ENCODE measurements around the gene PLD1.

The PLD1 gene

DNA sequence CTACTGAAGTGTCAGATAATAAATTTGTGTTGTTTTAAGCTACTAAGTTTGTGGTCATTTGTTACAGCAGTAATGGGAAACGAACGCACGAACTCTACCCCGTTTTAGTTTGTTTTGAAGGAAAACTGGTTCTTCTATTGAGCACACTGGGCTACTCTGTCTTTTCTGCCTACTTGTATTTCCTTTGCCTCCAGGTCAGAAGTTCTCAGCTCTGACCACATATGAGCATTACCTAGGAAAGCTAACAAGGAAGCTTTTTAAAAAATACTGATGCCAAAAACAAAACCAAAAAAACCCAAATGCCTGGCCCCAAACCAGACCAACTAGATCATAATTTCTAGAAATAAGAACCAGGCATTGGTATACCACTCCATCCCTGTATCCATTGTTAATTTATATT is 193.5 kb downstream of the PLD1 start:
- TF ChIP-seq EZH2phosphoT487 (IDR thresholded peaks at IDR 0.05; ENCODE audit: borderline replicate concordance, low read length) = no peak
- TF ChIP-seq, protein P1, sequence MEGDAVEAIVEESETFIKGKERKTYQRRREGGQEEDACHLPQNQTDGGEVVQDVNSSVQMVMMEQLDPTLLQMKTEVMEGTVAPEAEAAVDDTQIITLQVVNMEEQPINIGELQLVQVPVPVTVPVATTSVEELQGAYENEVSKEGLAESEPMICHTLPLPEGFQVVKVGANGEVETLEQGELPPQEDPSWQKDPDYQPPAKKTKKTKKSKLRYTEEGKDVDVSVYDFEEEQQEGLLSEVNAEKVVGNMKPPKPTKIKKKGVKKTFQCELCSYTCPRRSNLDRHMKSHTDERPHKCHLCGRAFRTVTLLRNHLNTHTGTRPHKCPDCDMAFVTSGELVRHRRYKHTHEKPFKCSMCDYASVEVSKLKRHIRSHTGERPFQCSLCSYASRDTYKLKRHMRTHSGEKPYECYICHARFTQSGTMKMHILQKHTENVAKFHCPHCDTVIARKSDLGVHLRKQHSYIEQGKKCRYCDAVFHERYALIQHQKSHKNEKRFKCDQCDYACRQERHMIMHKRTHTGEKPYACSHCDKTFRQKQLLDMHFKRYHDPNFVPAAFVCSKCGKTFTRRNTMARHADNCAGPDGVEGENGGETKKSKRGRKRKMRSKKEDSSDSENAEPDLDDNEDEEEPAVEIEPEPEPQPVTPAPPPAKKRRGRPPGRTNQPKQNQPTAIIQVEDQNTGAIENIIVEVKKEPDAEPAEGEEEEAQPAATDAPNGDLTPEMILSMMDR (IDR thresholded peaks at IDR 0.05; ENCODE audit: low read depth, low read length, poor library complexity, severe bottlenecking) = no peak
- H3K36me3 ChIP-seq (ENCODE audit: control insufficient read depth, low read length) = no peaks in the 10 kb centered on the region
- no peak overlapping the region for H3K4me2 ChIP-seq (ENCODE audit: low read length)
- H3K4me3 ChIP-seq (ENCODE audit: low read length) = no peak overlapping the region
- H3K79me2 ChIP-seq (ENCODE audit: control insufficient read depth, low read length) = no peaks in the 10 kb centered on the region
- H3K27me3 ChIP-seq (ENCODE audit: control insufficient read depth, low read length) = no peaks in the 10 kb centered on the region
- H3F3A ChIP-seq (ENCODE audit: control insufficient read depth, insufficient read depth) = no peaks in the 10 kb centered on the region
- no peaks in the 10 kb centered on the region for H3K9me2 ChIP-seq (replicated peaks; ENCODE audit: control insufficient read depth, low read length)
- no peaks in the 10 kb centered on the region for H3K4me1 ChIP-seq (ENCODE audit: control insufficient read depth, low read length)
- H3K9me3 ChIP-seq (ENCODE audit: control insufficient read depth, insufficient read depth, low read length) = no peaks in the 10 kb centered on the region
- no peak overlapping the region for H3K27ac ChIP-seq (ENCODE audit: low read depth, low read length)
- H4K20me1 ChIP-seq (ENCODE audit: control insufficient read depth, insufficient read depth, low read depth, low read length) = no peaks in the 10 kb centered on the region

DNA sequence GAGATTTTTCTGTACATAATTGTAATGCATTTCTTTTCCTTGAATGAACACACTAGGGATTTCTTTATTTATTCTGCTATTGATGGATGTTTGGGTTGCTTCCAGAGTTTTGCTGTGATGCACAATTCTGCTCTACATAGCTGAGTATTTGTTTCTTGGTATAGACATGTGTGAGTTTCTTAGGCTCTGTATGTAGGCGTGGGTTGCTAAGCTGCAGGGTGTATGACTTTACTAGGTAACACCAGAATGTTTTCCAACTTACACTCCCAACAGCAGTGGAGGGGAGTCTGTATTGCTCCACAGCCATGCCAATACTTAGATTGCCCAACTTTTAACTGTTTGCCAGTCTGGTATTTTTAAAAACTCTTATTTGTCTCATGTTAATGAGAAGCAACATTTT is 194.6 kb downstream of the PLD1 start:
- Histone ChIP-seq H3K4me1 (ENCODE audit: control insufficient read depth, low read length) (no peaks in the 10 kb centered on the region), H3K27ac (ENCODE audit: low read depth, low read length) (no peak overlapping the region), H3K79me2 (ENCODE audit: control insufficient read depth, low read length) (no peaks in the 10 kb centered on the region), H4K20me1 (ENCODE audit: control insufficient read depth, insufficient read depth, low read depth, low read length) (no peaks in the 10 kb centered on the region), H3K9me2 (replicated peaks; ENCODE audit: control insufficient read depth, low read length) (no peaks in the 10 kb centered on the region), H3K4me3 (ENCODE audit: low read length) (no peak overlapping the region), H3F3A (ENCODE audit: control insufficient read depth, insufficient read depth) (no peaks in the 10 kb centered on the region), H3K9me3 (ENCODE audit: control insufficient read depth, insufficient read depth, low read length) (no peaks in the 10 kb centered on the region), H3K4me2 (ENCODE audit: low read length) (no peak overlapping the region), H3K36me3 (ENCODE audit: control insufficient read depth, low read length) (no peaks in the 10 kb centered on the region), H3K27me3 (ENCODE audit: control insufficient read depth, low read length) (no peaks in the 10 kb centered on the region)
- TF ChIP-seq, protein P1 (IDR thresholded peaks at IDR 0.05; ENCODE audit: low read depth, low read length, poor library complexity, severe bottlenecking) = no peak
- TF ChIP-seq EZH2phosphoT487 (IDR thresholded peaks at IDR 0.05; ENCODE audit: borderline replicate concordance, low read length) = no peak

DNA sequence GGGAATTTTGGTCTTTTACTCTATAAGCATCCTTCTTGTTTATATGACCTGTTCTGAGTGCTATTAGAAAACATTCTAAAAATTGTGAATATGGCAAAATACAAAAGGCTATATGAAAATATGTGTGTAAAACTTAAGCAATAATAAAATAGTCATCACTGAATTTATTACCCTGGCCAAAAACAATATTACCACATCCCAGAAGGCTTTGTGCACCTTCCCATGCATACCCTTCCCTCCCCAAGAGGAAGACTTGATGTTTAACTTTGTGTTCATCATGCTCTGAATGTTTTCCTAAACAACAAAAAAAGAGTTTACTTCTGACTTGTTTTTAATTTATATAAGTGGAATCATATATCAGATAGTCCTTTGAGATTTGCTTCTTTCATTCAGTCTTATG is 195.0 kb downstream of the PLD1 start:
- Histone ChIP-seq H3K79me2 (ENCODE audit: control insufficient read depth, low read length) (no peaks in the 10 kb centered on the region), H3K36me3 (ENCODE audit: control insufficient read depth, low read length) (no peaks in the 10 kb centered on the region), H3K4me3 (ENCODE audit: low read length) (no peak overlapping the region), H3K27me3 (ENCODE audit: control insufficient read depth, low read length) (no peaks in the 10 kb centered on the region), H3K9me3 (ENCODE audit: control insufficient read depth, insufficient read depth, low read length) (no peaks in the 10 kb centered on the region), H3F3A (ENCODE audit: control insufficient read depth, insufficient read depth) (no peaks in the 10 kb centered on the region), H3K4me1 (ENCODE audit: control insufficient read depth, low read length) (no peaks in the 10 kb centered on the region), H3K27ac (ENCODE audit: low read depth, low read length) (no peak overlapping the region), H3K9me2 (replicated peaks; ENCODE audit: control insufficient read depth, low read length) (no peaks in the 10 kb centered on the region), H3K4me2 (ENCODE audit: low read length) (no peak overlapping the region), H4K20me1 (ENCODE audit: control insufficient read depth, insufficient read depth, low read depth, low read length) (no peaks in the 10 kb centered on the region)
- TF ChIP-seq EZH2phosphoT487 (IDR thresholded peaks at IDR 0.05; ENCODE audit: borderline replicate concordance, low read length) = no peak
- TF ChIP-seq, protein P1 (IDR thresholded peaks at IDR 0.05; ENCODE audit: low read depth, low read length, poor library complexity, severe bottlenecking) = no peak
